HepG2 (cell line): ENCODE measurements around the gene RSPRY1. TPM values are rescaled to one million over a fixed set of nuclear protein-coding genes. Genes with fewer than 3 reads are reported as not detected.

Experiments
- CTCF ChIP-seq: sonication (generic); formaldehyde crosslinking; IDR thresholded peaks from 2 replicates; pipeline ENCODE4 v1.5.0; 2020; ENCODE audit warnings: mild to moderate bottlenecking, missing genetic modification reagents, moderate library complexity
- FOXO4 ChIP-seq: sonication (generic); formaldehyde crosslinking; conservative IDR thresholded peaks from 2 replicates; pipeline ENCODE4 v1.8.1; 2023; ENCODE audit warnings: missing genetic modification reagents
- HDAC6 ChIP-seq: fragments of 200-600 bp; sonication (generic); IDR thresholded peaks from 2 replicates; pipeline ENCODE4 v1.7.0; 2017; ENCODE audit warnings: mild to moderate bottlenecking, antibody characterized with exemption, low read length, low read depth
- HNRNPH1 ChIP-seq: fragments of 200-400 bp; formaldehyde crosslinking; optimal IDR thresholded peaks from 2 replicates; pipeline ENCODE3; 2017; ENCODE audit warnings: mild to moderate bottlenecking, low read depth, low read length
- HOXA3 ChIP-seq: sonication (generic); formaldehyde crosslinking; IDR thresholded peaks from 2 replicates; pipeline ENCODE4 v1.5.0; 2020; ENCODE audit warnings: missing genetic modification reagents
- MEIS1 ChIP-seq: sonication (generic); formaldehyde crosslinking; IDR thresholded peaks from 2 replicates; pipeline ENCODE4 v1.9.0; 2021; ENCODE audit warnings: mild to moderate bottlenecking, missing genetic modification reagents, moderate library complexity, borderline replicate concordance
- RAD51 ChIP-seq: fragments of 450-650 bp; IDR thresholded peaks from 2 replicates; pipeline ENCODE4 v1.6.1; 2016; ENCODE audit warnings: borderline replicate concordance
- SPEN ChIP-seq: sonication (generic); formaldehyde crosslinking; IDR thresholded peaks from 2 replicates; pipeline ENCODE4 v1.5.1; 2020; ENCODE audit warnings: low read depth, mild to moderate bottlenecking, missing genetic modification reagents
- SRSF9 ChIP-seq: fragments of 200-400 bp; formaldehyde crosslinking; IDR thresholded peaks from 2 replicates; pipeline ENCODE4 v1.6.1; 2018; ENCODE audit warnings: borderline replicate concordance, mild to moderate bottlenecking, low read depth, low read length; ENCODE audit not compliant: insufficient read depth, poor library complexity, severe bottlenecking
- THAP8 ChIP-seq: sonication (generic); formaldehyde crosslinking; IDR thresholded peaks from 2 replicates; pipeline ENCODE4 v1.5.1; 2020; ENCODE audit warnings: missing genetic modification reagents, mild to moderate bottlenecking, borderline replicate concordance
- YY1 ChIP-seq: IDR thresholded peaks from 2 replicates; pipeline ENCODE4 v1.6.1; 2011; ENCODE audit warnings: low read length, low read depth, moderate library complexity, mild to moderate bottlenecking; ENCODE audit not compliant: insufficient read depth, insufficient replicate concordance
- ZBTB14 ChIP-seq: sonication (generic); formaldehyde crosslinking; IDR thresholded peaks from 2 replicates; pipeline ENCODE4 v1.4.0; 2020; ENCODE audit warnings: missing genetic modification reagents
- ZC3H13 ChIP-seq: sonication (generic); formaldehyde crosslinking; IDR thresholded peaks from 2 replicates; pipeline ENCODE4 v1.8.1; 2023; ENCODE audit warnings: mild to moderate bottlenecking, missing genetic modification reagents, moderate library complexity
- ZFP41 ChIP-seq: sonication (generic); formaldehyde crosslinking; IDR thresholded peaks from 2 replicates; pipeline ENCODE4 v1.4.0; 2020; ENCODE audit warnings: mild to moderate bottlenecking, missing genetic modification reagents, borderline replicate concordance
- ZMYM2 ChIP-seq: sonication (generic); formaldehyde crosslinking; IDR thresholded peaks from 2 replicates; pipeline ENCODE4 v1.8.0; 2022; ENCODE audit warnings: mild to moderate bottlenecking, missing genetic modification reagents
- ZNF234 ChIP-seq: sonication (generic); formaldehyde crosslinking; conservative IDR thresholded peaks from 2 replicates; pipeline ENCODE4 v1.5.1; 2020; ENCODE audit warnings: mild to moderate bottlenecking, missing genetic modification reagents
- ZNF24 ChIP-seq: fragments of 450-650 bp; IDR thresholded peaks from 2 replicates; pipeline ENCODE4 v1.6.1; 2017; ENCODE audit warnings: antibody characterized with exemption, mild to moderate bottlenecking
- ZNF280B ChIP-seq: sonication (generic); formaldehyde crosslinking; IDR thresholded peaks from 2 replicates; pipeline ENCODE4 v1.5.0; 2020; ENCODE audit warnings: missing genetic modification reagents, mild to moderate bottlenecking, borderline replicate concordance
- ZNF460 ChIP-seq: sonication (generic); formaldehyde crosslinking; IDR thresholded peaks from 2 replicates; pipeline ENCODE4 v1.5.1; 2020; ENCODE audit warnings: missing genetic modification reagents, mild to moderate bottlenecking, borderline replicate concordance
- polyA plus RNA-seq, 8 experiments: library from polyadenylated mRNA; depleted of rRNA in 3 of 8; stranded (reverse) in 7 of 8; unstranded in 1 of 8; fragments of >200 nt; fragmentation: Illumina TruSeq in 4 of 8; extraction: Trizol in 4 of 8; gene quantifications; 2 replicates each; pipeline versions ENCODE4 v1.2.1 to v1.2.3, GENCODE V29; 2011 to 2016; ENCODE audit warnings: low read depth in 4 of 8, missing spikeins in 1 of 8, mixed read lengths in 1 of 8; ENCODE audit not compliant: insufficient read depth in 1 of 8
- total RNA-seq, 5 experiments: library from RNA; depleted of rRNA; stranded (reverse); fragments of >200 nt; fragmentation: Illumina TruSeq; extraction: Trizol; gene quantifications; 2 replicates each; pipeline ENCODE4 v1.2.3, GENCODE V29; 2016; ENCODE audit warnings: low read depth in 1 of 5
- TF ChIP-seq, protein P1 (sequence below): sonication (generic); formaldehyde crosslinking; IDR thresholded peaks from 2 replicates; pipeline ENCODE4 v1.4.0; 2020; ENCODE audit warnings: missing genetic modification reagents

RSPRY1 gene
- total and polyA plus RNA-seq, 2 of the 13 experiments (the other 11 are each of a cell fraction or from before 2014, with no cell fraction given) = 53.4 to 61.0 TPM

GRCh38 chr16:57279780-57280638 lies 93.9 kb downstream of the RSPRY1 start (continued):
- TF ChIP-seq THAP8 (CRISPR knock-in tag) (no peak), HNRNPH1 (no peak), MEIS1 (CRISPR knock-in tag) (peak; percentile 98), ZC3H13 (CRISPR knock-in tag) (no peak; the same call in 1 of the 2 replicates), CTCF (CRISPR knock-in tag) (peak; percentile 50), SPEN (CRISPR knock-in tag) (peak; percentile 87), HDAC6 (no peak), ZNF280B (peak; percentile 38; the same call in 1 of the 2 replicates), ZNF234 (CRISPR knock-in tag) (no peak), RAD51 (no peak), ZNF24 (no peak), ZFP41 (CRISPR knock-in tag) (no peak), ZNF460 (peak; percentile 63; the same call in 1 of the 2 replicates), SRSF9 (no peak), YY1 (peak; percentile 47), ZBTB14 (no peak), HOXA3 (peak; percentile 92), ZMYM2 (CRISPR knock-in tag) (peak; percentile 99), FOXO4 (CRISPR knock-in tag) (no peak)
- TF ChIP-seq, protein P1, sequence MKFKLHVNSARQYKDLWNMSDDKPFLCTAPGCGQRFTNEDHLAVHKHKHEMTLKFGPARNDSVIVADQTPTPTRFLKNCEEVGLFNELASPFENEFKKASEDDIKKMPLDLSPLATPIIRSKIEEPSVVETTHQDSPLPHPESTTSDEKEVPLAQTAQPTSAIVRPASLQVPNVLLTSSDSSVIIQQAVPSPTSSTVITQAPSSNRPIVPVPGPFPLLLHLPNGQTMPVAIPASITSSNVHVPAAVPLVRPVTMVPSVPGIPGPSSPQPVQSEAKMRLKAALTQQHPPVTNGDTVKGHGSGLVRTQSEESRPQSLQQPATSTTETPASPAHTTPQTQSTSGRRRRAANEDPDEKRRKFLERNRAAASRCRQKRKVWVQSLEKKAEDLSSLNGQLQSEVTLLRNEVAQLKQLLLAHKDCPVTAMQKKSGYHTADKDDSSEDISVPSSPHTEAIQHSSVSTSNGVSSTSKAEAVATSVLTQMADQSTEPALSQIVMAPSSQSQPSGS (CRISPR knock-in tag) = peak; percentile 92
